ENCODE measurements around the gene FAM47B.

Gene FAM47B

DNA sequence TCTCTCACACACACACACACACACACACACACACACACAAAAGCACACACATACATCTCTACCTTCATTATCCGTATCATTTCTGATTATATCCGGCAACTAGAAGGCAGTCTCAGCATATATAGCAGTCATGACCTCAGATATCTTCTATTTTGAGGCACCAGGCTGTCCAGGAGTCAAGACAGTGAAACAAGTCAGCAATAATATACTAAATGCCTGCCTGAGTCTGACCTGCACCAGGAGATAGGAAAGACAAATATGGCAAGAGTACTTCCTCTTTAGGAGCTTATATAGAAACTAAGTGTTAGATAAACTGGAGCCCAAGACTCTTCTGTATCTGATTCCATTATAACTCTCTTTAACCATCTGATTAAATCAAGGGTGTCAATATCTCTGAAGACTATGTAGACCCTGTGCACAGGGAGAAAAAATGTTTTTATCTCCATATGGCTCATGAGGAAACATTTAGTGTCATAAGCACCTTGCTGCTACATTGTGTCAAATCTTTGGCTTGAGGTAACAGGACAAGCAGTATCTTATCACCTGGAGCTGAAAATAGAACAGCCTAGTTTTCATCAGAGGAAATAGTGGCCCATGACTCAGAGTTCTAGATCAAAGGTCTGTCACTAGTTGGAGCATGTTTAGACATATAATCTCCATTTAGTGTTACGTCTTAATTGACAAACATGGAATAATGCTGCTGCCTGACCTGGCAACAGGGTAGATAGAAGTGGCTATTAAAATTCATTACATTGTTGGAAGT lies 27.0 kb upstream of the FAM47B start:
- DNase-seq = no peak
- H3K27ac ChIP-seq = no peak overlapping the region
- no peak overlapping the region for H3K4me3 ChIP-seq (ENCODE audit: low read depth, low read length)
- in situ Hi-C loops (cut with HindIII; ENCODE audit: low pct_ligation_motif_present, low sequenced_read_pairs) = no loop called here
- H3K27me3 ChIP-seq (replicated peaks) = no peaks in the 10 kb centered on the region
- TF ChIP-seq, protein P1, sequence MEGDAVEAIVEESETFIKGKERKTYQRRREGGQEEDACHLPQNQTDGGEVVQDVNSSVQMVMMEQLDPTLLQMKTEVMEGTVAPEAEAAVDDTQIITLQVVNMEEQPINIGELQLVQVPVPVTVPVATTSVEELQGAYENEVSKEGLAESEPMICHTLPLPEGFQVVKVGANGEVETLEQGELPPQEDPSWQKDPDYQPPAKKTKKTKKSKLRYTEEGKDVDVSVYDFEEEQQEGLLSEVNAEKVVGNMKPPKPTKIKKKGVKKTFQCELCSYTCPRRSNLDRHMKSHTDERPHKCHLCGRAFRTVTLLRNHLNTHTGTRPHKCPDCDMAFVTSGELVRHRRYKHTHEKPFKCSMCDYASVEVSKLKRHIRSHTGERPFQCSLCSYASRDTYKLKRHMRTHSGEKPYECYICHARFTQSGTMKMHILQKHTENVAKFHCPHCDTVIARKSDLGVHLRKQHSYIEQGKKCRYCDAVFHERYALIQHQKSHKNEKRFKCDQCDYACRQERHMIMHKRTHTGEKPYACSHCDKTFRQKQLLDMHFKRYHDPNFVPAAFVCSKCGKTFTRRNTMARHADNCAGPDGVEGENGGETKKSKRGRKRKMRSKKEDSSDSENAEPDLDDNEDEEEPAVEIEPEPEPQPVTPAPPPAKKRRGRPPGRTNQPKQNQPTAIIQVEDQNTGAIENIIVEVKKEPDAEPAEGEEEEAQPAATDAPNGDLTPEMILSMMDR (IDR thresholded peaks at IDR 0.05; ENCODE audit: low read depth, low read length, missing control alignments) = no peak
- H3K36me3 ChIP-seq (replicated peaks) = no peaks in the 10 kb centered on the region

DNA sequence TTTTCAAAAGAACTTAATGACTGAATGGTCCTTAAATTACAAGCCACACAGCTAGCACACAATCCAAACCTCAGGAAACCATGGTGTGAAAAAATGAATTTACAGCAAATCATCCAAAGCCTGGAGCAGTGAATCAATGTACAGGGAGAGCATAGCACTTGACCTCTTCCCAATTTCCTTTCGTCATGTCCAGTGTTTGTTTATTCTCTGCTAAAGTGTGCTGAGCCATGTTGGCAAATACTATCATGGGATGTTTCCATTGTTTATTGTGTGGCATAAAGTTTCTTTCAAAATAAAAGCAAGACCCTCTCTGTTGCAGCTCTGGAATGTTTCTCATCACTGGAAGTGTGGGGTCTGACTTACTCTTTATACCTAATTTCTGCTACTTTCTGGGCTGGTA lies 25.4 kb upstream of the FAM47B start:
- DNase-seq = no peak
- H3K36me3 ChIP-seq (replicated peaks) = no peaks in the 10 kb centered on the region
- no peak overlapping the region for H3K4me3 ChIP-seq (ENCODE audit: low read depth, low read length)
- H3K27ac ChIP-seq = no peak overlapping the region
- TF ChIP-seq, protein P1 (IDR thresholded peaks at IDR 0.05; ENCODE audit: low read depth, low read length, missing control alignments) = no peak
- in situ Hi-C loops (cut with HindIII; ENCODE audit: low pct_ligation_motif_present, low sequenced_read_pairs) = no loop called here
- no peaks in the 10 kb centered on the region for H3K27me3 ChIP-seq (replicated peaks)

DNA sequence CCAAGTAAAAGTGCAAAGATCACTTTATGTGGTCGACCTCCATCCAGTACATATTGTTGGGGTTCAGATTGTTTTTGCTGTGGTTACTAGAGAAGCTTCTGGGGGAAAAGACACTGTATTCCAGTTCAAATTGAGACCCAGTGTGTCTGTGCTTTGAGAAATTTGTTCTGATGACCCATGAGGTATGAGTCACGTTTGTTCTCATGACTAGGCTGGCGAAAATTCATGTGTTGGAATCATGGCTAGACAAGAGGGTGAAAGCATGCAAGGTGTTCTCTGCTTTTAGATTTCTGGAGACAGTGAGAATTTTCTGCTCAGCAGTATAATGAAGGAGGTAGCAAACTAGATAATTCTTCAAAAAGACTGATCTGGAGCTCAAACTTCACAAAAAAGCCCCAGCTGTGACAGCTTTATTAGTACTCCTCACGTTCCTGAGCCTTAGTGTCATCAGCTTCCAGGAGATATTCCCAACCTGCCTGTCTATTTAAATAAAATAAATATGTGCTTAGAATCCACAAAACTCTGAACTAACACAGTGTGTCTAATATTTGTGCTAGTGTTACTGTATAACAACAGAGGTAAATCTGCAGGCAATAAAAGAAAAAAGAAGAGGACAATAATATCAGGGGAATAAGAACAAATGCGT lies 24.4 kb upstream of the FAM47B start:
- TF ChIP-seq, protein P1 (IDR thresholded peaks at IDR 0.05; ENCODE audit: low read depth, low read length, missing control alignments) = no peak
- H3K27ac ChIP-seq = peak overlapping the region; percentile 62
- H3K36me3 ChIP-seq (replicated peaks) = no peaks in the 10 kb centered on the region
- DNase-seq = peak; percentile 60
- no peaks in the 10 kb centered on the region for H3K27me3 ChIP-seq (replicated peaks)
- H3K4me3 ChIP-seq (ENCODE audit: low read depth, low read length) = no peak overlapping the region
- in situ Hi-C loops (cut with HindIII; ENCODE audit: low pct_ligation_motif_present, low sequenced_read_pairs) = no loop called here

DNA sequence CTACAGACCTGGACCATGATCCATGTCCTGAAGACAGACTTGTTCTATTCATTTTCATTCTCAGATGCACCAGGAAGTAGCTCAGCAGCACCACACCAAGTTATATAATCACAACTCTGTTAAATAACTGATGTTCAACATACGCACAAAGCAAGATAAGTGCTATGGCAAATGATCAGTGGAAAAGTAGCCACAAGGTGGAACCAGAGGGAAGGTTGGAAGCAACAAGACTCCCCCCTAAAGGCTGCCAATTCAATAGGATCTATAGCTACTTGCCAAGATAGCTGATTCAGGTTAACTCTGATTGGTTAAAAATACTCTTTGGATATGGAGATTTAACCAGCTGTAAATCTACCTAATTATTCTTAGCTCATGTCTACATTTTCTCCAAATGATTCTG lies 23.7 kb upstream of the FAM47B start:
- no peak overlapping the region for H3K4me3 ChIP-seq (ENCODE audit: low read depth, low read length)
- no peaks in the 10 kb centered on the region for H3K36me3 ChIP-seq (replicated peaks)
- TF ChIP-seq, protein P1 (IDR thresholded peaks at IDR 0.05; ENCODE audit: low read depth, low read length, missing control alignments) = peak; percentile 71
- no peaks in the 10 kb centered on the region for H3K27me3 ChIP-seq (replicated peaks)
- DNase-seq = peak; percentile 69
- H3K27ac ChIP-seq = peak overlapping the region; percentile 62
- in situ Hi-C loops (cut with HindIII; ENCODE audit: low pct_ligation_motif_present, low sequenced_read_pairs) = no loop called here

DNA sequence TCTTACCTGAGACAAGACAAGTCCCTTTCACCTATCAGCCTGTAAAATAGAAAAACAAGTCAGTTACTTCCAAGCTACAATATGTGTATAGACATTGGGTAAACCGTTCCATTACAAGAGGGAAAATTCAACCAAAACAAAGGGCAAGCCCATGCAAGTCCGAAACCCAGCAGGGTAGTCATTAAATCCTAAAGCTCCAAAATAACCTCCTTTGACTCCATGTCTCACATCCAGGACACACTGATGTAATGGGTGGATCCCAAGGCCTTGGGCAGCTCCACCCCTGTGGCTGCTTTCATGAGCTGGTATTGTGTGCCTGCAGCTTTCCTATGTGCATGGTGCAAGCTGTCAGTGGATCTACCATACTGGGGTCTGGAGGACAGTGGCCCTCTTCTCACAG lies 14.7 kb upstream of the FAM47B start:
- no peak overlapping the region for H3K27ac ChIP-seq
- H3K36me3 ChIP-seq (replicated peaks) = no peaks in the 10 kb centered on the region
- DNase-seq = no peak
- TF ChIP-seq, protein P1 (IDR thresholded peaks at IDR 0.05; ENCODE audit: low read depth, low read length, missing control alignments) = no peak
- H3K27me3 ChIP-seq (replicated peaks) = no peaks in the 10 kb centered on the region
- in situ Hi-C loops (cut with HindIII; ENCODE audit: low pct_ligation_motif_present, low sequenced_read_pairs) = no loop called here
- no peak overlapping the region for H3K4me3 ChIP-seq (ENCODE audit: low read depth, low read length)
